Activated CD4-positive, alpha-beta memory T cell treated with anti-CD3 and anti-CD28 coated beads, Interleukin-2, amount 10 ng/mL, durations not matched to agents 7 days and 5 days (primary cell): ENCODE data around the gene RSBN1. TPM values are rescaled to one million over a fixed set of nuclear protein-coding genes. Genes with fewer than 3 reads are reported as not detected.
A peak's percentile ranks its signal among the peaks of the same experiment; 100 is the strongest.

ENCODE experiments used
- CTCF ChIA-PET: fragments of 350-600 bp; sonication (Branson Sonifier 250); formaldehyde crosslinking; loops from one replicate; lab custom pipeline; 2021; ENCODE audit warnings: antibody characterized with exemption, inconsistent platforms; lab: Charles Lee
- POLR2A ChIA-PET: fragments of 350-600 bp; sonication (Branson Sonifier 250); formaldehyde crosslinking; loops from one replicate; lab custom pipeline; 2021; ENCODE audit warnings: antibody characterized with exemption; lab: Charles Lee
- DNase-seq: peaks from one replicate; pipeline ENCODE4 v3.0.0-alpha.2; 2020
- H3K27ac Mint-ChIP-seq: one replicate; pipeline ENCODE4 v1.8.0; 2021; ENCODE audit warnings: mild to moderate bottlenecking, mixed read lengths
- H3K27me3 Mint-ChIP-seq: one replicate; pipeline ENCODE4 v1.8.0; 2021; ENCODE audit warnings: mixed read lengths
- H3K36me3 Mint-ChIP-seq: one replicate; pipeline ENCODE4 v1.8.0; 2021; ENCODE audit warnings: low read depth, mixed read lengths
- H3K4me1 Mint-ChIP-seq: one replicate; pipeline ENCODE4 v1.8.0; 2021; ENCODE audit warnings: mixed read lengths
- H3K4me3 Mint-ChIP-seq: one replicate; pipeline ENCODE4 v1.8.0; 2021; ENCODE audit warnings: mild to moderate bottlenecking, mixed read lengths
- H3K9me3 Mint-ChIP-seq: one replicate; pipeline ENCODE4 v1.8.0; 2021; ENCODE audit warnings: mixed read lengths
- total RNA-seq, 2 experiments: library from RNA; stranded (reverse); gene quantifications; one replicate each; pipeline ENCODE4 v1.2.3, GENCODE V29; 2021

The RSBN1 gene
- total RNA-seq, 2 experiments from 2014 or later = 27.9 to 32.1 TPM

GRCh38 chr1:113792986-113793385, 19.3 kb downstream of the RSBN1 start:
- no peak overlapping the region for H3K27ac Mint-ChIP-seq
- DNase-seq = no peak
- POLR2A ChIA-PET = interaction anchor here (1.7 to 2.7 kb wide), 2 partner anchors 9 to 19 kb away, joined by 8 to 10 read pairs; partner anchors contain the start of gene RSBN1
- no peak overlapping the region for H3K4me3 Mint-ChIP-seq
- peaks cover 27% of the 10 kb centered on the region for H3K4me1 Mint-ChIP-seq
- H3K36me3 Mint-ChIP-seq = peaks cover 70% of the 10 kb centered on the region
- H3K27me3 Mint-ChIP-seq = no peaks in the 10 kb centered on the region
- CTCF ChIA-PET = no interaction called here
- H3K9me3 Mint-ChIP-seq = no peaks in the 10 kb centered on the region

- CTCF ChIA-PET = no interaction called here
- H3K4me3 Mint-ChIP-seq = no peak overlapping the region
- H3K27ac Mint-ChIP-seq = peak overlapping the region; percentile 44
- no peak for DNase-seq
- H3K9me3 Mint-ChIP-seq = no peaks in the 10 kb centered on the region
- H3K27me3 Mint-ChIP-seq = no peaks in the 10 kb centered on the region
- POLR2A ChIA-PET = interaction anchor here (0.9 to 2.7 kb wide), 4 partner anchors 9 to 19 kb away, joined by 3 to 10 read pairs (median 6); partner anchors contain the start of gene RSBN1
- H3K36me3 Mint-ChIP-seq = peaks cover 67% of the 10 kb centered on the region
- peaks cover 28% of the 10 kb centered on the region for H3K4me1 Mint-ChIP-seq
Measured at GRCh38 chr1:113792471-113792870, 19.8 kb downstream of the RSBN1 start.

- H3K27me3 Mint-ChIP-seq = no peaks in the 10 kb centered on the region
- no peak overlapping the region for H3K4me3 Mint-ChIP-seq
- POLR2A ChIA-PET = interaction anchor here (1.5 kb wide), 1 partner anchor 22 kb away, joined by 5 read pairs; no protein-coding TSS in a partner anchor
- no peak overlapping the region for H3K27ac Mint-ChIP-seq
- CTCF ChIA-PET = interaction anchor here (0.9 to 1.5 kb wide), 2 partner anchors 8 to 10 kb away, joined by 3 read pairs; no protein-coding TSS in a partner anchor
- no peaks in the 10 kb centered on the region for H3K9me3 Mint-ChIP-seq
- DNase-seq = no peak
- H3K4me1 Mint-ChIP-seq = peaks cover 41% of the 10 kb centered on the region
- H3K36me3 Mint-ChIP-seq = peaks cover 53% of the 10 kb centered on the region
Measured at GRCh38 chr1:113788802-113789201, 23.5 kb downstream of the RSBN1 start.

- H3K9me3 Mint-ChIP-seq = no peaks in the 10 kb centered on the region
- CTCF ChIA-PET = interaction anchor here (0.9 to 1.5 kb wide), 2 partner anchors 10 to 11 kb away, joined by 3 read pairs; no protein-coding TSS in a partner anchor
- H3K36me3 Mint-ChIP-seq = peaks cover 50% of the 10 kb centered on the region
- DNase-seq = no peak
- H3K27me3 Mint-ChIP-seq = no peaks in the 10 kb centered on the region
- no peak overlapping the region for H3K27ac Mint-ChIP-seq
- POLR2A ChIA-PET = interaction anchor here (1.5 kb wide), 1 partner anchor 23 kb away, joined by 5 read pairs; no protein-coding TSS in a partner anchor
- H3K4me3 Mint-ChIP-seq = no peak overlapping the region
- peaks cover 36% of the 10 kb centered on the region for H3K4me1 Mint-ChIP-seq
Measured at GRCh38 chr1:113787663-113788062, 24.6 kb downstream of the RSBN1 start.

GRCh38 chr1:113786069-113786468, 26.2 kb downstream of the RSBN1 start:
- H3K9me3 Mint-ChIP-seq = no peaks in the 10 kb centered on the region
- no peaks in the 10 kb centered on the region for H3K27me3 Mint-ChIP-seq
- POLR2A ChIA-PET = interaction anchor here (1.2 to 4.3 kb wide), 5 partner anchors 10 to 52 kb away, joined by 3 to 54 read pairs (median 5); partner anchors contain the start of genes PHTF1 and RSBN1
- CTCF ChIA-PET = interaction anchor here (1.3 to 1.6 kb wide), 2 partner anchors 13 to 145 kb away, joined by 4 to 5 read pairs; no protein-coding TSS in a partner anchor
- H3K27ac Mint-ChIP-seq = no peak overlapping the region
- H3K4me3 Mint-ChIP-seq = no peak overlapping the region
- H3K36me3 Mint-ChIP-seq = peaks cover 43% of the 10 kb centered on the region
- DNase-seq = no peak
- H3K4me1 Mint-ChIP-seq = peaks cover 28% of the 10 kb centered on the region

GRCh38 chr1:113784104-113784779, 28.0 kb downstream of the RSBN1 start:
- peak; percentile 22 for DNase-seq
- peak overlapping the region; percentile 99 for H3K27ac Mint-ChIP-seq
- peak overlapping the region; percentile 56 for H3K4me3 Mint-ChIP-seq
- ChIA-PET POLR2A (interaction anchor here (0.5 to 4.3 kb wide), 16 partner anchors 8 to 961 kb away, joined by 3 to 54 read pairs (median 3); partner anchors contain the start of genes AP4B1, HIPK1, PHTF1 and RSBN1), CTCF (interaction anchor here (0.8 to 1.7 kb wide), 5 partner anchors 25 to 146 kb away, joined by 3 to 6 read pairs (median 4); partner anchors contain the start of genes DCLRE1B, PHTF1 and RSBN1)
- H3K27me3 Mint-ChIP-seq = no peaks in the 10 kb centered on the region
- H3K4me1 Mint-ChIP-seq = peaks cover 27% of the 10 kb centered on the region
- H3K9me3 Mint-ChIP-seq = no peaks in the 10 kb centered on the region
- peaks cover 31% of the 10 kb centered on the region for H3K36me3 Mint-ChIP-seq

- Mint-ChIP-seq H3K36me3 (peaks cover 30% of the 10 kb centered on the region), H3K4me1 (peaks cover 30% of the 10 kb centered on the region), H3K27ac (peak overlapping the region; percentile 99), H3K9me3 (peaks cover 3% of the 10 kb centered on the region), H3K27me3 (no peaks in the 10 kb centered on the region), H3K4me3 (peak overlapping the region; percentile 56)
- ChIA-PET CTCF (interaction anchor here (0.8 to 1.7 kb wide), 4 partner anchors 24 to 122 kb away, joined by 3 to 6 read pairs (median 4); partner anchors contain the start of genes DCLRE1B, PHTF1 and RSBN1), POLR2A (interaction anchor here (0.9 to 4.3 kb wide), 13 partner anchors 9 to 826 kb away, joined by 3 to 54 read pairs (median 3); partner anchors contain the start of genes AP4B1, HIPK1, PHTF1 and RSBN1)
- peak; percentile 66 for DNase-seq
Measured at GRCh38 chr1:113783254-113784103, 28.8 kb downstream of the RSBN1 start.

GRCh38 chr1:113782406-113782805, 29.9 kb downstream of the RSBN1 start:
- peaks cover 27% of the 10 kb centered on the region for H3K36me3 Mint-ChIP-seq
- H3K27ac Mint-ChIP-seq = peak overlapping the region; percentile 99
- no peaks in the 10 kb centered on the region for H3K27me3 Mint-ChIP-seq
- peaks cover 27% of the 10 kb centered on the region for H3K4me1 Mint-ChIP-seq
- DNase-seq = no peak
- ChIA-PET CTCF (no interaction called here), POLR2A (interaction anchor here (0.9 to 2.6 kb wide), 2 partner anchors 29 to 147 kb away, joined by 3 to 20 read pairs; partner anchors contain the start of genes HIPK1 and RSBN1)
- H3K9me3 Mint-ChIP-seq = peaks cover 4% of the 10 kb centered on the region
- no peak overlapping the region for H3K4me3 Mint-ChIP-seq

- no peak overlapping the region for H3K27ac Mint-ChIP-seq
- no peak overlapping the region for H3K4me3 Mint-ChIP-seq
Measured at GRCh38 chr1:113780374-113781146, 31.7 kb downstream of the RSBN1 start.

GRCh38 chr1:113779542-113779941, 32.7 kb downstream of the RSBN1 start:
- Mint-ChIP-seq H3K4me3 (no peak overlapping the region), H3K27ac (no peak overlapping the region), H3K4me1 (peaks cover 12% of the 10 kb centered on the region), H3K36me3 (peaks cover 28% of the 10 kb centered on the region), H3K9me3 (peaks cover 4% of the 10 kb centered on the region), H3K27me3 (no peaks in the 10 kb centered on the region)
- ChIA-PET POLR2A (interaction anchor here (4.5 kb wide), 1 partner anchor 20 kb away, joined by 25 read pairs; the partner anchor contains the start of gene PHTF1), CTCF (no interaction called here)
- DNase-seq = no peak

More at GRCh38 chr1:113780374-113781146, 31.7 kb downstream of the RSBN1 start:
- Mint-ChIP-seq H3K36me3 (peaks cover 26% of the 10 kb centered on the region), H3K27me3 (no peaks in the 10 kb centered on the region), H3K4me1 (peaks cover 17% of the 10 kb centered on the region), H3K9me3 (peaks cover 4% of the 10 kb centered on the region)
- no peak for DNase-seq
- ChIA-PET POLR2A (interaction anchor here (0.8 to 4.5 kb wide), 6 partner anchors 11 to 148 kb away, joined by 3 to 25 read pairs (median 4); partner anchors contain the start of genes AP4B1, HIPK1, PHTF1 and RSBN1), CTCF (no interaction called here)

GRCh38 chr1:113777561-113777960, 34.7 kb downstream of the RSBN1 start:
- H3K9me3 Mint-ChIP-seq = peaks cover 4% of the 10 kb centered on the region
- peaks cover 12% of the 10 kb centered on the region for H3K4me1 Mint-ChIP-seq
- peaks cover 30% of the 10 kb centered on the region for H3K36me3 Mint-ChIP-seq
- no peak overlapping the region for H3K4me3 Mint-ChIP-seq
- no peak overlapping the region for H3K27ac Mint-ChIP-seq
- no peaks in the 10 kb centered on the region for H3K27me3 Mint-ChIP-seq
- no peak for DNase-seq
- CTCF ChIA-PET = no interaction called here
- POLR2A ChIA-PET = interaction anchor here (4.5 kb wide), 1 partner anchor 18 kb away, joined by 25 read pairs; the partner anchor contains the start of gene PHTF1
